Ascending aorta (tissue), 2 donors: ENCODE data around the gene EIF3K. TPM values are rescaled to one million over a fixed set of nuclear protein-coding genes. Genes with fewer than 3 reads are reported as not detected.

Experiments
- DNase-seq, 2 donors: peaks; one replicate each; pipeline ENCODE4 v3.0.0-alpha.2; 2019; ENCODE audit warnings: low spot score in 2 of 2
- H3K27ac ChIP-seq, 2 donors: fragments of 200-600 bp; sonication (generic); one replicate each; pipeline ENCODE4 v1.5.1; 2016 to 2017; ENCODE audit warnings: mild to moderate bottlenecking in 1 of 2
- H3K27me3 ChIP-seq: fragments of 200-600 bp; sonication (generic); one replicate; pipeline ENCODE4 v1.5.1; 2017
- H3K36me3 ChIP-seq, 2 donors: fragments of 200-600 bp; sonication (generic); one replicate each; pipeline ENCODE4 v1.5.1; 2016
- H3K4me1 ChIP-seq, 2 donors: fragments of 200-600 bp; sonication (generic); one replicate each; pipeline ENCODE4 v1.5.1; 2016 to 2017; ENCODE audit warnings: mild to moderate bottlenecking in 1 of 2
- H3K4me3 ChIP-seq, 2 donors: fragments of 200-600 bp; sonication (generic); one replicate each; pipeline ENCODE4 v1.5.1; 2016 to 2017; ENCODE audit warnings: mild to moderate bottlenecking in 1 of 2
- H3K9me3 ChIP-seq, 2 donors: fragments of 200-600 bp; sonication (generic); one replicate each; pipeline ENCODE4 v1.5.1; 2016
- intact Hi-C: fragments of 100-400 bp; cut with DNase I; formaldehyde crosslinking; loops from one replicate; pipeline ENCODE4 v1.15.1; 2023
- total RNA-seq: library from RNA; depleted of rRNA; stranded (reverse); fragments of >200 nt; gene quantifications from one replicate; pipeline ENCODE4 v1.1.0, GENCODE V29; 2016
- TF ChIP-seq, protein P1 (sequence below), 3 experiments: fragments of 200-600 bp in 2 of 3; fragments of 450-650 bp in 1 of 3; sonication (generic) in 2 of 3; IDR thresholded peaks; one replicate each; pipeline ENCODE4 v1.5.1; 2016 to 2019; ENCODE audit warnings: antibody characterized with exemption in 3 of 3, mild to moderate bottlenecking in 1 of 3, moderate library complexity in 1 of 3

Gene EIF3K
- total RNA-seq, 1 donor from 2014 or later, result 696 TPM

DNA sequence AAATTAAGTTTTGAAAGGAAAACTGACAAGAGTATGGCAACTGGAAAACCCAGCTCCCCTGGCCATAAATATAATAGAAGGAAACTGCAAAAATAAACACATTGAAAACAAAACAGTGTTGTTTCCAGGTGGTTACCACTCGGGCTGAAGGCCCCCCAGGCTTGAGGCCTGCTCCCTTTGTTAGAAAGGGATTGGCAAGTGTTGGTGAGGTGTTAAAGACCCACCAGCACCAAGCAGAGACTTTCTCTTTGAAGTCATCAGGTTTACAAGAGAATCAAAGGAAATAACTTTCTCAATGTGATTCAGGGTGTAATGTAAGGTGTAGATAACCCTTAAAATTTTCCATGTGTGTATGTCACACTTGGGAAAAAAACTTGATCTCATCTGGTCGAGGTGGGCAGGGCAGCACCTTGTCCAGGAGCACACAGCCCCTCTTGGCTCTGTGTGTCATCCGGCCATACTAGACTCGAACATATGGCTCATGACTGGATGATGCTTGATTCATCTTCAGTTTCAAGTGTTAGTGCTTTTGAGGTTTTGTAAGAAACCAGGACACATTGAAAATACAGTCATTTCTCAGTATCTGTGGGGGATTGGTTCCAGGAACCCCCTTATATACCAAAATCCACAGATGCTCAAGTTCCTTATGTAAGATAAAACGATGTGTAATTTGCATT lies 36.3 kb downstream of the EIF3K start:
- Histone ChIP-seq H3K4me1 (peaks cover 22 to 84% of the 10 kb centered on the region in 2 donors), H3K27me3 (no peaks in the 10 kb centered on the region), H3K36me3 (peaks cover 5 to 9% of the 10 kb centered on the region in 2 donors), H3K27ac (peak overlapping the region; percentile 92 to 96), H3K4me3 (peak overlapping the region; percentile 2 to 34), H3K9me3 (no peaks in the 10 kb centered on the region)
- no peak for DNase-seq
- intact Hi-C loops, result loop anchor here (10.0 kb wide), 1 partner anchor 750 kb away; the partner anchor contains the start of gene ZFP36
- TF ChIP-seq, protein P1, sequence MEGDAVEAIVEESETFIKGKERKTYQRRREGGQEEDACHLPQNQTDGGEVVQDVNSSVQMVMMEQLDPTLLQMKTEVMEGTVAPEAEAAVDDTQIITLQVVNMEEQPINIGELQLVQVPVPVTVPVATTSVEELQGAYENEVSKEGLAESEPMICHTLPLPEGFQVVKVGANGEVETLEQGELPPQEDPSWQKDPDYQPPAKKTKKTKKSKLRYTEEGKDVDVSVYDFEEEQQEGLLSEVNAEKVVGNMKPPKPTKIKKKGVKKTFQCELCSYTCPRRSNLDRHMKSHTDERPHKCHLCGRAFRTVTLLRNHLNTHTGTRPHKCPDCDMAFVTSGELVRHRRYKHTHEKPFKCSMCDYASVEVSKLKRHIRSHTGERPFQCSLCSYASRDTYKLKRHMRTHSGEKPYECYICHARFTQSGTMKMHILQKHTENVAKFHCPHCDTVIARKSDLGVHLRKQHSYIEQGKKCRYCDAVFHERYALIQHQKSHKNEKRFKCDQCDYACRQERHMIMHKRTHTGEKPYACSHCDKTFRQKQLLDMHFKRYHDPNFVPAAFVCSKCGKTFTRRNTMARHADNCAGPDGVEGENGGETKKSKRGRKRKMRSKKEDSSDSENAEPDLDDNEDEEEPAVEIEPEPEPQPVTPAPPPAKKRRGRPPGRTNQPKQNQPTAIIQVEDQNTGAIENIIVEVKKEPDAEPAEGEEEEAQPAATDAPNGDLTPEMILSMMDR (IDR thresholded peaks at IDR 0.05), result no peak

DNA sequence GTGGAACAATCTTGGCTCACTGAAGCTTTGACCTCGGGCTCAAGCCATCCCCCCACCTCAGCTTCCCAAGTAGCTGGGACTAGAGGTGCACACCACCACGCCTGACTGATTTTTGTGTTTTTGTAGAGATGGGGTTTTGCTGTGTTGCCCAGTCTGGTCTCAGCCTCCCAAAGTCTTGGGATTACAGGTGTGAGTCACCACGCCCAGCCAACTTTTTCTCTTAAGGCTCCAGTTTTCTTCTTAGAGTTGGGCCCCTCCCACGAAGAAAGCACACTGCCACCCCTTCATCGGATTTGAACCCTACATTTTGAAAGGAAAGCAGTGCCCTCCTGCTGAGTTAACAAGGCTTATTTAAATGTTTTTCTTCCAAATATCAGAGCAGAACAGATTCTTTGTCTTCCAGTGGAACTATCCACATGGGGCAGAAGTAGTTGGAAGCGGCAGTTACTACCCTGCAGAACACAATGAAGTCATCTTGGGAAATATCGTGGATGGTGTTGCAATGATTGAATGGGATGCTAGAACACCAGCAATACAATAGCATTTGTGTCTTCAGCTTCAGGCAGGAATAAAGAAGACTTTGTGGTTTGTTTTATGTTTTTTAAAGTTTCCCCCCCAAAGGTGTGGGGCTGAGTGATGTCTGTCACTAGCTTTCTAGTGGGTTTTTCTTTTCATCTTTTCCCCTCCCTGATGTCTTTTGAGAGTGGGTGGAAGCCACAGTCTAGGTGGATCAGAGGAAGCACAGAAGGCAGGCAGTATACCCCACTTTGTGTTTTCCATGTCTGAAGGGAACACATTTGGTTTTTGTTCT lies 37.4 kb downstream of the EIF3K start:
- Histone ChIP-seq H3K9me3 (no peaks in the 10 kb centered on the region), H3K27me3 (no peaks in the 10 kb centered on the region), H3K27ac (peak overlapping the region; percentile 92 to 96), H3K4me3 (peak overlapping the region in 1 of 2 donors; percentile 34), H3K36me3 (peaks cover 5 to 18% of the 10 kb centered on the region in 2 donors), H3K4me1 (peaks cover 33 to 91% of the 10 kb centered on the region in 2 donors)
- TF ChIP-seq, protein P1 (IDR thresholded peaks at IDR 0.05), result no peak
- intact Hi-C loops, result loop anchor here (10.0 kb wide), 1 partner anchor 748 kb away; the partner anchor contains the start of gene ZFP36
- DNase-seq, result no peak

- DNase-seq, result no peak
- Histone ChIP-seq H3K27me3 (no peaks in the 10 kb centered on the region), H3K4me3 (peak overlapping the region in 1 of 2 donors; percentile 34), H3K36me3 (peaks cover 5 to 18% of the 10 kb centered on the region in 2 donors), H3K27ac (peak overlapping the region; percentile 92 to 96), H3K9me3 (no peaks in the 10 kb centered on the region), H3K4me1 (peaks cover 33 to 91% of the 10 kb centered on the region in 2 donors)
- intact Hi-C loops, result loop anchor here (2.0 to 10.0 kb wide), 3 partner anchors 27 to 747 kb away; partner anchors contain the start of gene ZFP36
- TF ChIP-seq, protein P1 (IDR thresholded peaks at IDR 0.05), result no peak
Measured at GRCh38 chr19:38657633-38658222, 38.7 kb downstream of the EIF3K start.

DNA sequence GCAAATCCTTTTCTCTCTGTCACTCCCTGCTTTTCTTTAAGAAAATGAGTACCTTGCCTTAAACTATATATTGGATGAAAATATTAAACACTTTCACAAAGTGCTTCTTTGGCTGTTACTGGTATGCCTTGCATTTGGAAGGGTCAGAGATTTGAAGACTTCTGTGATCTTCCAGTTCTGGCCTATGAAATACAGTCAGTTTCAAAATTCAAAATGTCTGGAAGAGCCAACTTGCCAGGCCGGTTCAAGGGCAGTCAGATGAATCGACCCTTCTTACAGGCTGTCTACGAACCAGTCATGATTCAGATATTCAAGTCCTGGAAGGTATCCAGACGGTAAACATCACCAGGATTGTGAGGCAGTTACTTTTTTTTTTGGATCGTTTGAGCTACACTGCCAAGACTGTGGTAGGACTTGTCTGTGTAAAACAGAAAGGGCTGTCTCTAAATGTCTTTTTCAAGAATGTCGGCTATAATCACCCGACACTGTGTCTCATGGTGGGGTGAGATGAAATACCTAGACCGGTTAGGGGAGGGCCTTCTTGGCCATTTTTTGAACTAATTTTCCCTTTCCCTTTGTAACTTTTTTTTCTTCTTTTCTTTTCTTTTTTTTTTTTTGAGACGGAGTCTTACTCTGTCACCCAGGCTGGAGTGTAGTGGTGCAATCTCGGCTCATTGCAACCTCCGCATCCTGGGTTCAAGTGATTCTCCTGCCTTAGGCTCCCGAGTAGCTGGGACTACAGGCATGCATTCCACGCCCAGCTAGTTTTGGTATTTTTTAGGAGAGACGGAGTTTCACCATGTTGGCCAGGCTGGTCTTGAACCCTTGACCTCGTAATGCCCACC lies 39.7 kb downstream of the EIF3K start:
- peak overlapping the region; percentile 34 to 47 for H3K4me3 ChIP-seq
- peaks cover 42 to 93% of the 10 kb centered on the region in 2 donors for H3K4me1 ChIP-seq

More for the DNA sequence above, 39.7 kb downstream of the EIF3K start:
- intact Hi-C loops, result loop anchor here (2.0 to 10.0 kb wide), 3 partner anchors 26 to 746 kb away; partner anchors contain the start of gene ZFP36
- H3K27ac ChIP-seq, result peak overlapping the region; percentile 92 to 96
- H3K9me3 ChIP-seq, result no peaks in the 10 kb centered on the region
- no peaks in the 10 kb centered on the region for H3K27me3 ChIP-seq
- peaks cover 5 to 18% of the 10 kb centered on the region in 2 donors for H3K36me3 ChIP-seq
- TF ChIP-seq, protein P1 (IDR thresholded peaks at IDR 0.05), result no peak
- peak in 1 of 2 donors; percentile 87 for DNase-seq
